Measurements from ENCODE around the gene PARD3B. TPM values are rescaled to one million over a fixed set of nuclear protein-coding genes. Genes with fewer than 3 reads are reported as not detected.

Gene PARD3B
- total RNA-seq, 1 experiment from 2014 or later: 0.63 TPM

DNA sequence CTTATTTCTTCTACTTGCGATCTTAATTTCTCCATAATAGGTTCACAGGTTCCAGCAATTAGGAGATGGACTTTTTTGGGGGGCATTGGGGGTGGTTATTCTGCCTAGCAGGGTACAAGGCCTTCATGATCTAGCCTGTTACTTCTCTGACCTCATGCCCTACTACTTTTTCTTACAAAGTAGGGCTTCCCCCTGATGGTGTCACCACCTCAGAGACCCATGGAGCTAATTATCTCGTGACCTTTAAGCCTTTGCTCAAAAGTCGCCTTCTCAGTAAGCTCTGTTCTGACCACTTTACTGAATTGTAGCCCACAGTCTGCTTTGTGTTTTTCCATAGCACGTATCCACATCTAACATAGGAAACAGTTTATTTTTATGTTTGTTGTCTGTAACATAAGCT lies 458.0 kb downstream of the PARD3B start:
- no peak for DNase-seq (ENCODE audit: low read depth)

DNA sequence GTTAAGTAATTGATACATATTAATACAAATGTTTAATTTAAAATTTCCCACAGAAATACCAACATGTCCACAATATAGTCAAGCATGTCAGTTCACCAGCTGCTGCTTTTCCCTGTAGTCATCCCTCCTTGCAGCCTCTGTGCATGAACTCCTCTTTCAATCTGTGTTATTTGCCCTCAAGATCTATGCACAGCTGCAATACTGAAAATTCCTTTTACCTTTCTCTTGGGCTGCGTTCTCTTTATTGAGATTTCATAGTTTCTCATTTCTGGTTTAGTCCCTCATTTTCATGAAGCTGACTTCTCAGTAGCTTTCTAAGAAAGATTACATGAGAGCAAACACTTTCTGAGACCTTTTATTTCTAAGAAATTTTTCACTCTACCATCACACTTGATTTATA lies 464.9 kb downstream of the PARD3B start:
- no peak for DNase-seq (ENCODE audit: low read depth)

- DNase-seq (ENCODE audit: low read depth): no peak
Measured at GRCh38 chr2:205011031-205011430, 465.8 kb downstream of the PARD3B start.

- DNase-seq (ENCODE audit: low read depth): no peak
Measured at GRCh38 chr2:205012961-205013360, 467.7 kb downstream of the PARD3B start.

- no peak for DNase-seq (ENCODE audit: low read depth)
Measured at GRCh38 chr2:205013586-205013985, 468.3 kb downstream of the PARD3B start.

DNA sequence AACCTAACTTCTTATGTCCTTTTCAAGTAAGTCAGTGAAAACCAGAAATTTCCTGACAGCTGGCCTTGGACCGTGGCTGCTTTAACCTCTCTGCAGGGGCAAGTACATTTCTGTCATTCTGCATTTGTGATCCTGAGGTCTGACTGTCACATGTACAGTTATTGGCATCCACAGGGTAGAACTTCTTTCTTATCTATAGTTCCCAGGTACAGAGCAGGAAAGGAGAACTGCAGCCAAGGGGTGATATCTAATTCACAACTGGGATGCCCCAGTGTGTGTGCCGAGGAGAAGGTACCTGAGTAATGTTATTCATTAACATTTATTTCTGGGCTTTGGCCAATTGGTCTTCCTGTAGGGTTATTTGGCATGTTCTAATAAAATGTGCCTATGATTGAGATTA lies 468.9 kb downstream of the PARD3B start:
- no peak for DNase-seq (ENCODE audit: low read depth)

DNA sequence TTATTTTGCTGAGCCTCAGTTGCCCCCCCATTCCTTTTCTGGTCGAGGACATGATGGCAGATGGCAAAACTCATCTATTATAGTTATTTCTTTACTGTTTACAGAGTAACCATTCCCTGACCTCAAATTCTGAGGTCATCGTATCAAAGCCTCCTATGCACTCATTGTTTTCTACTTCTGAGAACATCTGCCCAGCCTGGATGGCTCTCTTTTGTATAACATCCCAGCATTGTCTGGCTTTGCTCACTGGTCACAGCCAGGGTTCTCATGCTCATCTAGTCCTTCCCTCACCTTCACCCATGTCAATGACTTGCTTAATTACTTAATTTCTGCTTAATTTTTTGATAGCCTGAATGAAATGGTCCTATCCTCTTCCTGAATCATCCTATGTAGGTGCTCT lies 472.1 kb downstream of the PARD3B start:
- DNase-seq (ENCODE audit: low read depth): no peak

GRCh38 chr2:205017912-205018311 lies 472.6 kb downstream of the PARD3B start:
- DNase-seq (ENCODE audit: low read depth): no peak

DNA sequence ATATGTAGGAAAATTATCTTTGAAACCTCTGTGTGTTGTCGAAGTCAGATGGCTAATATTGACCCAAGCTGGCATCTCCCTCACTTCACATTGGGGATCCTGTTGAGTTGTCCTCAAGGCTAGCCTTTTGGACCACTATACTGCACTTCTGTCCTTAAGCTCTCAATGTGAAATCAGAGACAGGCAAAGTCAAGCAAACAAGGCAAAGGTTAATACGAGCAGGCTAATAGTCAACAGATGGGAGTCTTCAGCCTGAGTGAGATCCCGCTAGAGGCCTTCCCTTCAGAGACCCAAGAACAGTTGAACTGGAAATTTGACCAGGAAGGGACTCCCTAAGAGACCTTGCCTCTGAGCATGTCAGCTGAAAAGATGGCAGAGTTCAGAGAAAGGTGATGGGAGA lies 475.4 kb downstream of the PARD3B start:
- no peak for DNase-seq (ENCODE audit: low read depth)

- no peak for DNase-seq (ENCODE audit: low read depth)
Measured at GRCh38 chr2:205022841-205023240, 477.6 kb downstream of the PARD3B start.

GRCh38 chr2:205024822-205025518 lies 479.7 kb downstream of the PARD3B start:
- peak; percentile 93 for DNase-seq (ENCODE audit: low read depth)

DNA sequence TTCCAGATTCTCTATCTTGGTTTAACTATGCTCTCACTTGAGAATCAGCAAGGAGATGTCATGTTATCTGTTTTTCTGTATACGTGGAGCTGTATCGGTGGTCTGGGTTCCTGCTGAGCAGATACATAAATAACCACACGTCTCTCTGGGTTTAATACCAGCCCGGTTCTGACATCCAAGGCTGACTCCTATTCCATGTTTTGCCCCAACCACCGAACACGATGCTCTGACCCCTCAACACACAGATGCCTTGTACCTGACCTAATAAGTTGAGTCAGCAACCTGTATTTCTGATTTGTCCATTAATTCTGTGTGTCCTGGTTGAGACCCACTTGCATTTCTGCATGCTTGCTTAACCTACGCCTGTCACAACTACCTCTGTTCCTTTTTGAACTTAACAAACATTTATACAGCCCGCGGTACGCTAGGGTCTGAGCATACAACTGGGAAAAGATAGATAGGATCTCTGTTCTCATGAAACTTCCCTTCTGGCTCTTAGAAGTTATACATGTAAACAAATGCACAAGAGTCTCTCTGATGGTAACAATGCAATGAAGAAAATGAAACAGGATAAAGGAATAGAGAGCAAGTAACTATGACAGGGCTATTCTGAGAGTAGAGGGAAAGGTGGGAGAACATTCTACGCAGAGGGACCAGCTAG lies 480.4 kb downstream of the PARD3B start:
- peak; percentile 11 for DNase-seq (ENCODE audit: low read depth)

GRCh38 chr2:205030695-205031094 lies 485.4 kb downstream of the PARD3B start:
- no peak for DNase-seq (ENCODE audit: low read depth)

DNA sequence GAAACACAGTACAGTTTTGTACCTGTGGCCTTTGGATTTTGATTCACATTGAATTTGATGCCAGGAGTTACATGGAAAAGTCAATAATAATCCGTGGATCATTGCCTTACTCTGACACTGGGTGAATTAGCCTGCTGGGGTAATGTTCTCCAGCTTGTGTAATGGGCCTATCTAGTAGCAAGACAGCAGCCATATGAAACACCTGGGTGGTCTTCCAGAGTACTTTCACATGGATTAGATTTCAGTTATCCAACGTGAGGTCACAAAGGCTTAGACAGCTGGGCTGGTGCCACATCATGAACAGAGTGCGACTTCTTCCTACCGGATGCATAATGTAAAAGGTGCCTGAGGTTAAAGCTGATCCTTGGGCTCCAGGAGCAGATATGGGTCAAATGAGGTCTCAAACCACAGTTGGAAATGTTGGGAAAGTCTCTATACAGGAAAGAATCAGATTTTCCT lies 486.8 kb downstream of the PARD3B start:
- no peak for DNase-seq (ENCODE audit: low read depth)

- no peak for DNase-seq (ENCODE audit: low read depth)
Measured at GRCh38 chr2:205033431-205033830, 488.2 kb downstream of the PARD3B start.

DNA sequence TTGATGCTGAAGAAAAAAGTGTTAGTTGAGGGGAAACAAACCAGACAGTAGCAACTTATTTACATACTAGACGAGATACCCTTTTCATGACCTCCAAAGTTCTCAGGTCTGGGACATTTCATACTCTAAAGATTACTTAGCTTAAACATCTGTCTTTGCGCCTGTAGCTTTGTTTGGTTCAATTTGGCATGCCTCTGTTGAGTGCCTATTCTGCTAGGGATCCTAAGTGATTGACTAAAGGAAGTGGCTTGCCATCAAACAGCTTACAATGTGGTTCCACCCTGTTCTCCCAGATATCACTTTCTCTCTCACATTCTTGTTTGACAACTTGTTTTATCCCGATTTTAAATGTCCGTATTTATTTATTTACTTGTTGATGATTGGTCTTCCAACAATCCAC lies 488.8 kb downstream of the PARD3B start:
- no peak for DNase-seq (ENCODE audit: low read depth)

- DNase-seq (ENCODE audit: low read depth): no peak
Measured at GRCh38 chr2:205040323-205040722, 495.0 kb downstream of the PARD3B start.

DNA sequence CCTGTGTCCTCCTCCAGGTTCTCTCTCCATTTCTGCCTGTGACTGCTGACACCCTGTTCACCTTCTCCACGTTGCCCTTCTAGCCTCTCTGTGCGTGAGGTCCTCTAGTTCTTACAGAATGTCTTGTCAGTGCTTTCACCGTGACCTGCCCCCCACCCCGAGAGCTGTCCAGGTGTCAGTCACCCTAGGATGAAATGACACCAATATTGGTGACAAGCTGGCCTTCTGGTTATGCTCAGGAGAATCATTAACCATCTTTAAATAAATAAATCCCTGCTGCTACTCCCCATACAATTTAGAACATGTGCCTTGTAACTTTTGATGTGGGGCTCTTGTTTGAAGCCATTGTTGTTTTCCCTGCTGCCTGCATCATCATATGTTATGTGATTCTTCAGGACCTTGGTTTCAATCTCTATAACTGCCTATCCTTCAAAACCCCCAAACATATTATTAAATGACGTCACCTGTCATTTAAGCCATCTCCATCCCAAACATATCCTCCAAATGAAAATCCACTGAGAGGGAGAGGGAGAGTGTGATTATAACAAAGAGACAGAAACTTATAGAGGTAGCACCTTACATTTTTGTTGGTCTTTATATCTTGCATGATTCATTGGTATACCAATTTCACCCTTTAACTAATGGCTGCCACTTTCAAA lies 496.3 kb downstream of the PARD3B start:
- DNase-seq (ENCODE audit: low read depth): no peak

DNA sequence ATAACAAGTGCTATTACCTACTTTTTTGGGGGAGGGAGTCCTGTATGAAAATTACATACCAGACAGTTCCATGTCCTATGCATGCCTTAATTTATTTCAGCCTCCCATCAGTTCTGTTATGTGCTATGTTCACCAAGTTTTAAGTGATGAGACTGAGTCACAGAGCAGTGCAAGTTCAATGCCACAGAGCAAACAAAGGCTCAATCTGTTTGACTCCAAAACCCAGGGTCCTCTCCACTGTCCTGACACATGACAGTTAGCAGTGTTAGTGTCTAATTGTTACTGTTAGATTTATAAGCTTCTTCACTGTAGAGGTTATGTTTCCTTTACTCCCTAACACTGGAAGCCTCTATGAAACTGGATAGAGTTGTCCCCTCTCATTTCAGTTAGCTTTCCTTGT lies 498.0 kb downstream of the PARD3B start:
- no peak for DNase-seq (ENCODE audit: low read depth)

DNA sequence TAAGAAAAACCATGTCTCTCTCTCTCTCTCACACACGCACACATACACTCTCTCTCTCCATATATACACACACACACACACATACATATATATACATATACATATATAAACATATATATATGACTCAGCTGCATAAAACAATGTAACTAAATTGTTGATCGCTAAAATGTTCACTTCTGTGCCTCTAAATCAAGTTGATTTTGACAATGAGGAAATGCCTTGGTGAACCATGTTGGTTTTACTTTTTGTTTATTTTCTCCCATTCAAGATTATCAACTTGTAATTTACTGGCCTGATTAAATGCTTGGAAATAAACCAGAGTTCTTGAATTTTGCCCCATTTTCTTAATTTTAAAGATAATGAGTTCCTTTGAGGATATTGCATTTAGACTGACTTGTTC lies 500.4 kb downstream of the PARD3B start:
- no peak for DNase-seq (ENCODE audit: low read depth)

DNA sequence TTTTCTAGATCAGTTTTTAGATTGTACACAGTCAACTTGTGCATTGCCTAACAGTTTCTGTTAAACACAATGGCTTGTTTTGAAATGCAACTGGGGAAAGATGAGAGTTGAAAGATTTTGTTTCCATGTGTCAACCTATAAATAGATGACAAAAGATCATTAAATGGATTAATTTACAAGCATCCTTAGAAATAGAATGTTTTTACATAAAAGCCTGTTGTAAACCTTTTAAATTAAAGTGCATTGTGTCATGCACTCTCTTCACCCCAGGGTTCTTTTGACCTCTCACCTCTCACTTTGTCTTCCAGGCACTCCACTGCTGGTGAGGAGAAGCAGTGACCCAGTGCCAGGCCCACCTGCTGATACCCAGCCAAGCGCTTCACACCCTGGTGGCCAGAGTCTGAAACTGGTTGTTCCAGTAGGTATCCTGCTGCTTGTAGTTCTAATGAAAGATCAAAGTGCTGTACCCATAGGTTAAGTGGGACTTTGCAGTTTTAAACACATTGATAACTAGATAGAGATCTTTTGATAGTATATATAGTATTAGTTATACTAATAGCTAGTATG lies 502.1 kb downstream of the PARD3B start:
- DNase-seq (ENCODE audit: low read depth): no peak

- DNase-seq (ENCODE audit: low read depth): no peak
Measured at GRCh38 chr2:205051417-205051816, 506.1 kb downstream of the PARD3B start.

DNA sequence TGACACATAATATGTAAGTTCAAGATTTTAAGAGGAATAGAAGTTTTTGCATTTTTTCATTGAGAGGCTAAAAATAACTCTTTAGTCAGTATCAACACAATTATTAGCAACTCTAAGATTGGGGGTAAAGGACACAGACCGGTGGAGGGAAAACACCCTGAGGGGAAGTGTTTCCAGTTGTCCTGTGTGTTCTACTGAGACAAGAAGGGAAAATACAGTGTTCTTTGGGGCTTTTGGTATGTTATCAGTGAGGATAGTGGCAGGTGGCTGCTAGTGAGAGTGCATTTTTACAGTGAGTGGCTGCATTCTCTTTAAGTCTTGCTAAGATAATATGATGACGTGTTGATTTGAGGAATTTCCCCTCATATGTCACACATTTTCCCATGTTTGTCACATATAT lies 507.5 kb downstream of the PARD3B start:
- DNase-seq (ENCODE audit: low read depth): no peak
